Sigmoid colon (tissue), 4 donors: ENCODE data around the gene AKR1C1.

Source experiments
- EP300 ChIP-seq, 4 donors: sonication (generic); formaldehyde crosslinking; IDR thresholded peaks; one replicate each; pipeline ENCODE4 v1.6.1; 2017; ENCODE audit warnings: antibody characterized with exemption in 4 of 4
- POLR2AphosphoS5 ChIP-seq, 4 donors: sonication (generic); formaldehyde crosslinking; IDR thresholded peaks; one replicate each; pipeline ENCODE4 v1.6.1; 2017; ENCODE audit warnings: antibody characterized with exemption in 4 of 4

GRCh38 chr10:4943821-4944220, 19.4 kb upstream of the AKR1C1 start:
- no peak for TF ChIP-seq EP300 (IDR thresholded peaks at IDR 0.05)
- TF ChIP-seq POLR2AphosphoS5 (IDR thresholded peaks at IDR 0.05) = no peak
